GM23338 (cell line): ENCODE measurements around the gene STIM1. TPM values are rescaled to one million over a fixed set of nuclear protein-coding genes. Genes with fewer than 3 reads are reported as not detected.

ENCODE experiments used
- ATAC-seq: fragments of 200-7000 bp; cut with Tn5 transposase; 3 replicates; pipeline ENCODE4 v1.9.1; 2020
- DNase-seq: peaks from one replicate; pipeline ENCODE4 v3.0.0-alpha.2; 2015; ENCODE audit warnings: low spot score
- H2AFZ ChIP-seq: fragments of 200-600 bp; sonication (generic); 2 replicates; pipeline ENCODE4 v1.8.0; 2016; ENCODE audit warnings: antibody characterized with exemption, mild to moderate bottlenecking, moderate library complexity
- H3F3A ChIP-seq: fragments of 200-600 bp; sonication (generic); replicated peaks from 2 replicates; pipeline ENCODE4 v1.8.0; 2017; ENCODE audit warnings: antibody characterized with exemption, mixed run types, low read depth
- H3K27ac ChIP-seq: fragments of 200-600 bp; sonication (generic); 2 replicates; pipeline ENCODE4 v1.6.1; 2016; ENCODE audit warnings: low read depth
- H3K27me3 ChIP-seq: fragments of 200-600 bp; sonication (generic); 2 replicates; pipeline ENCODE4 v1.8.0; 2016; ENCODE audit warnings: mild to moderate bottlenecking, mixed run types, moderate library complexity; ENCODE audit not compliant: insufficient read depth
- H3K36me3 ChIP-seq: fragments of 200-600 bp; sonication (generic); 2 replicates; pipeline ENCODE4 v1.8.0; 2016; ENCODE audit warnings: mild to moderate bottlenecking; ENCODE audit not compliant: insufficient read depth
- H3K4me1 ChIP-seq: fragments of 200-600 bp; sonication (generic); 2 replicates; pipeline ENCODE4 v1.8.0; 2016; ENCODE audit warnings: mild to moderate bottlenecking, moderate library complexity; ENCODE audit not compliant: insufficient read depth
- H3K4me2 ChIP-seq: fragments of 200-600 bp; sonication (generic); 2 replicates; pipeline ENCODE4 v1.7.1; 2017; ENCODE audit warnings: mixed run types
- H3K4me3 ChIP-seq: fragments of 200-600 bp; sonication (generic); 2 replicates; pipeline ENCODE4 v1.6.1; 2016; ENCODE audit warnings: mixed run types
- H3K79me2 ChIP-seq: fragments of 200-600 bp; sonication (generic); replicated peaks from 2 replicates; pipeline ENCODE4 v1.8.0; 2017; ENCODE audit warnings: mild to moderate bottlenecking; ENCODE audit not compliant: insufficient read depth
- H3K9me2 ChIP-seq: fragments of 200-600 bp; sonication (generic); 2 replicates; pipeline ENCODE4 v1.8.0; 2017; ENCODE audit not compliant: insufficient read depth
- H4K20me1 ChIP-seq: fragments of 200-600 bp; sonication (generic); replicated peaks from 2 replicates; pipeline ENCODE4 v1.8.0; 2017; ENCODE audit warnings: mild to moderate bottlenecking; ENCODE audit not compliant: insufficient read depth
- H3K27ac Mint-ChIP-seq: 2 replicates; pipeline ENCODE4 v1.8.0; 2020; ENCODE audit warnings: inconsistent platforms, mild to moderate bottlenecking, moderate library complexity, mixed read lengths
- H3K27me3 Mint-ChIP-seq: 3 replicates; pipeline ENCODE4 v1.8.0; 2022; ENCODE audit warnings: low read depth, mild to moderate bottlenecking, moderate library complexity, mixed read lengths, inconsistent platforms; ENCODE audit not compliant: insufficient read depth, poor library complexity
- H3K36me3 Mint-ChIP-seq: 3 replicates; pipeline ENCODE4 v1.8.0; 2021; ENCODE audit warnings: low read depth, mild to moderate bottlenecking, inconsistent platforms, moderate library complexity, mixed read lengths
- H3K4me1 Mint-ChIP-seq: 3 replicates; pipeline ENCODE4 v1.8.0; 2020; ENCODE audit warnings: mild to moderate bottlenecking, inconsistent platforms, mixed read lengths
- H3K4me3 Mint-ChIP-seq: 3 replicates; pipeline ENCODE4 v1.8.0; 2021; ENCODE audit warnings: moderate library complexity, mild to moderate bottlenecking, inconsistent platforms, mixed read lengths
- H3K9me3 Mint-ChIP-seq: 3 replicates; pipeline ENCODE4 v1.8.0; 2020; ENCODE audit warnings: moderate library complexity, mild to moderate bottlenecking, inconsistent platforms, mixed read lengths
- NANOG ChIP-seq: IDR thresholded peaks from 2 replicates; pipeline ENCODE4 v1.6.1; 2016; ENCODE audit warnings: antibody characterized with exemption, borderline replicate concordance
- REST ChIP-seq: IDR thresholded peaks from one replicate; pipeline ENCODE4 v1.6.1; 2018; ENCODE audit warnings: antibody characterized with exemption; ENCODE audit not compliant: unreplicated experiment
- ZNF331 ChIP-seq: fragments of 250-450 bp; sonication (Bioruptor Pico); IDR thresholded peaks from 2 replicates; pipeline ENCODE4 v1.5.0; 2020; ENCODE audit warnings: low read depth, mild to moderate bottlenecking, moderate library complexity
- ZNF462 ChIP-seq: fragments of 250-450 bp; sonication (Bioruptor Pico); IDR thresholded peaks from 2 replicates; pipeline ENCODE4 v1.5.0; 2020; ENCODE audit warnings: mild to moderate bottlenecking, moderate library complexity
- polyA plus RNA-seq: library from polyadenylated mRNA; unstranded; fragments of >200 nt; fragmentation: Nextera tagmentation; extraction: Ambion mirVana; gene quantifications from 2 replicates; pipeline ENCODE4 v1.2.1, GENCODE V29; 2016
- total RNA-seq: library from RNA; depleted of rRNA; stranded (reverse); fragments of >200 nt; shearing (Covaris generic); gene quantifications from 2 replicates; pipeline ENCODE4 v1.2.3, GENCODE V29; 2014

Gene STIM1
- total and polyA plus RNA-seq, 2 experiments from 2014 or later = 3.5 to 14.0 TPM

GRCh38 chr11:3911908-3912505 lies 56.5 kb downstream of the STIM1 start (continued):
- TF ChIP-seq ZNF462 = no peak

- Histone ChIP-seq H3K4me3 (no peak overlapping the region), H3K9me2 (no peaks in the 10 kb centered on the region), H3F3A (no peaks in the 10 kb centered on the region), H2AFZ (no peak overlapping the region), H3K79me2 (no peaks in the 10 kb centered on the region), H3K36me3 (no peaks in the 10 kb centered on the region), H3K27ac (no peak overlapping the region), H3K4me1 (no peaks in the 10 kb centered on the region), H3K4me2 (no peak overlapping the region), H3K27me3 (no peaks in the 10 kb centered on the region), H4K20me1 (no peaks in the 10 kb centered on the region)
- no peak for ATAC-seq
- Mint-ChIP-seq H3K4me1 (no peaks in the 10 kb centered on the region), H3K27ac (no peak overlapping the region), H3K36me3 (no peaks in the 10 kb centered on the region), H3K4me3 (no peak overlapping the region), H3K27me3 (no peaks in the 10 kb centered on the region), H3K9me3 (no peaks in the 10 kb centered on the region)
- DNase-seq = no peak
- TF ChIP-seq REST (no peak), NANOG (no peak), ZNF462 (no peak), ZNF331 (no peak)
Observed at GRCh38 chr11:3913921-3914320, 58.5 kb downstream of the STIM1 start.
